HG02759 (cell line): ENCODE measurements around the gene RBM33.
"Not testable (repeated sequence)": the region's sequence is repeated elsewhere in the genome, so short reads cannot be mapped to it uniquely, and the experiment has no call there.

Experiments used
- ATAC-seq: cut with Tn5 transposase; IDR thresholded peaks from one replicate; pipeline ENCODE4 v1.9.1; 2021; ENCODE audit warnings: mild to moderate bottlenecking, moderate library complexity; ENCODE audit not compliant: unreplicated experiment

Gene RBM33

DNA sequence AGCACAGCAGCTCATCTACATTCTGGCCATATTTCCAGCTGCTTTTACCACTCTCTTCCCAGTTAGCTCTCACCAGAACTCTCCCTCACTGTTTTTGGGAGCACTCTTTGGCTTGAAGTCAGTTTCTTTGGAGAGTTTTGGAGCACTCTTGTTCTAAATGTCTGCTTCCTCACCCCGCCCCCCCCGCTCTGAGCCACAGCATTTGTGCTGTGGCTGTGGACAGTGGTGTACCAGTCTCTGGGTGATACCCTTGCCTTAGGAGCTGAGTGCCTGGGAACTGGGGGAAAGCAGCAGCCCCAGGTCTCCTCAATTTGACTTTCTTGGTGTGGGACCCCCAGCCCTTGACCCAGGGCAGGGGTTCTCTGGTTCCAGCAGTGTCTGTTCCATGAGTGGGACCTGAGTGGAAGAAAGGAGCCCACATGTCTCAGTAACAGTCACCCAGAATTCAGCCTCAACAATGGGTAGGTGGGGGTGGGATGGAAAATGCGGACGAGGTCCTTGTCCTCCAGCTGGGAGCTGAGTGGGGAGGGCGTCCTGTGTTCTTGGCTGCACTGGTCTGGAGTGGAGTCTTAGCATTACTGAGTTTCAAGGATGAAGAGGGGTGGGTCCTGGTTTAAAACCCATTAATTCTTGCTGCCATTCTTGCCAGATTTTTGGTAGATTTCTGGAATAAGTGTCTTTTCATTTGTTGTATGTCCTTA is 18.0 kb downstream of the RBM33 start:
- ATAC-seq = no peak

DNA sequence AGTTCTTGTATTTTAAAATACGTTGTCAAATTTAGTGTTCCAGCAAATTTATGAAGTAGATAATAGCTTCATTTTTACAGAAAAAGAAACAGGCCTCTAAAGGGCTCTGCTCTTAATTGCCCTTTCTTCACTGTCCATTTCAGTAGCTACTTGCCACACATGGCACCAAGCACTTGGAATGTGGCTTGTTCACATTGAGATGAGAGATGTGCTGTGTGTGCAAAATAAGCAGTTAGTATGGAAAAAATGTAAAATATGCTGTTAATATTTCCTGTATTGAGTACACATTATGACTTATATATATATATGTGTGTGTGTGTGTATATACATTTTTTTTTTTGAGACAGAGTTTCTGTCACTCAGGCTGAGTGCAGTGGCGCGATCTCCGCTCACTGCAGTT is 19.5 kb downstream of the RBM33 start:
- no peak for ATAC-seq

DNA sequence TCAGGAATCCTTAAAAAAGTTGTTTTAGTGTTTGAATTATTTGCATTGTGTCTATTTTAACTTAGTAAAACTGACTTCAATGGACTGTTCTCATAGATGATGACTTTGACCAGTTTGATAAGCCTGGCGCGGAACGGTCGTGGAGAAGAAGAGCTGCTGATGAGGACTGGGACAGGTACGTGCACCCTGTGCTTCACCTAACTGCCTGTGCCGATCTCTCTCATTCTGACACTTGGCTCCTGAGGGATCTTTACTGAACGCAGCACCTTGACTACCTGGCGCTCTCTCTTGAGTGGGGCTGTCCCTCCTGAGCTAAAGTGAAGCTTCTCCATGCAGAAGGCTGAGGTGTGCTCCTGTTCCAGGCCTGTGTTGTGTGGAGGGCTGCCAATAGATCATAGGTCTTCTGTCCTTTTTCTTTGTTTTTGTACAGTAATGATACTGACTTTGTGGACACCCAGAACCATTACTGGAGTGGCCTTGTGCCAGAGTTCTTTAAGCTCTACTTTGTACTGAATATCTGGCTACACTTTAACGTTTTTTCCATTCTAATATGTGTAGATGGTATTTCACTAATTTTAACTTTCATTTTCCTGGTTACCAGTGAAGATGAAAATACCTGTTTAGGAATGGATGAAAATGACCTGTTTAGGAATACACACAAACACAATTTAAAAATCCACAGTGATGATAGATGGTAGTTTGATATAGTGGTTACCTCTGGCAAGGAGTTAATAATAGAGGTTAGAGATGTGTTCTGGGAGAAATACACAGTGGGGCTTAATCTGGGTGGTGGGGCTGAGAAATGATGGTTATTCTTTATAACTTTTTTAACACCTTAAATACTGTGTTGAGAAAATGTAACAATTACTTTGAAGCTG is 20.9 kb downstream of the RBM33 start:
- ATAC-seq = no peak

GRCh38 chr7:155665957-155666287 is 21.5 kb downstream of the RBM33 start:
- ATAC-seq = no peak

DNA sequence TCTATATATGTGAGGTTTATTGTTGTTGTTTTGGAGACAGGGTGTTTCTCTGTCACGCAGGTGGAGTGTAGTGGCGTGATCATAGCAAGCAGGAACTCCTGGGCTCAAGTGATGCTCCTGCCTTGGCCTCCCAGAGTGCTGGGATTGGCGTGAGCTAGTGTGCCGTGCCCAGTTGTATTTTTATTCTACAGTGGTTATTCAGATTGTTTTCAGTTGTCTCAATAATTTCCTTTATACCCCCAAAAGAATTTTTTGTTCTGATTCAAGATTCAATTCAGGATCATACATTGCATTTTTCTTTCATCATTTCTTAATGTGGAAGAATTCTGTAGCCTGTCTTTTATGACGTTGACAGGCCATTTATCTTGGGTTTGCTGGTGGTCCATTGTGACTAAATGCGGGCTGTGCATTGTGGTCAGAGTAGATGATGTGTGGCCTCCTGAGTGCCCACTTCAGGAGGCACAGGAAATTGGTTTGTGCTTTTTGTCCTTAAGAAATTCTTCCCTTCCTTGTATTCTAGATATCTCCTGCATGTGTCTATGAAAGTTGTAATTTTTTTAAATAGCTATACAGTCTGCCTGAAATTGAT is 22.9 kb downstream of the RBM33 start:
- no peak for ATAC-seq

DNA sequence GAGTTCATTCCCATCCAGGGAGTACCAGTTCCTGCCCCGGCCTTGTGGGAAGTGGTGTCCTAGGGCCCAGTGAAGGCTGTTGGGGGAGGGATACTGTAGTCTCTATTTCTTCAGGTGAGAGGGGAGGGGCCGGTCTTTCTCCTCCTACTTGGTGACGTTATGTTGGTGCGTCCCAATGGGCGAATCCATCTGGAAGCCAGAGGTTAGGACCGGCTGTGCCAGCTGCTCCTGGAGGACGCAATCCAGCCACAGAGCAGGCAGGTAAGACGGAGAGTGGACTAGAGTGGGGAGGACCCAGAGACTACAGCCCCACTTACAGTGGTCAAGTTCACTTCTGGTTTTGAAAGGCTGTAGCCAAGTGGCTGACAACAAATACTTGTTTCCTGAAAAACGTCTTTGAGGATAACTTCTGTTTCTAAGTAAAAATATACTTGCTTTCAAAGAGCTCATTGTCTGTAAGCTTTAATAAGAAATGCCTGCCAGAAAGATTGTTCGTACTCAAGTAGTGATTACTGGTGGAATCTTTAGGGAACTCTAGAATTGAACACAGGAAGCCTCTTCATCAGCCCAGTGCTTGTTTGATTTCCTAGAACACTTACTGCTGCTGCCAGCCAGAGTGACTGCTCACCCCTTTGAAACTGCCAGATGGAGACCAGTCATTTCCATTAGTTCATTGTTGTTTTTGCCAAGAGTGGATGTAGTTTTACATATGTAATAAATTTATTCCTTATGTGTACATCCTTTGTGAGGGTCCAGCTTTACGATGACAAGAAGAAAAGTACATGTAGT is 25.4 kb downstream of the RBM33 start:
- ATAC-seq = no peak

GRCh38 chr7:155670521-155670920 is 26.1 kb downstream of the RBM33 start:
- ATAC-seq = no peak

- no peak for ATAC-seq
These were observed 30.1 kb downstream of the RBM33 start for GRCh38 chr7:155674556-155674955.

DNA sequence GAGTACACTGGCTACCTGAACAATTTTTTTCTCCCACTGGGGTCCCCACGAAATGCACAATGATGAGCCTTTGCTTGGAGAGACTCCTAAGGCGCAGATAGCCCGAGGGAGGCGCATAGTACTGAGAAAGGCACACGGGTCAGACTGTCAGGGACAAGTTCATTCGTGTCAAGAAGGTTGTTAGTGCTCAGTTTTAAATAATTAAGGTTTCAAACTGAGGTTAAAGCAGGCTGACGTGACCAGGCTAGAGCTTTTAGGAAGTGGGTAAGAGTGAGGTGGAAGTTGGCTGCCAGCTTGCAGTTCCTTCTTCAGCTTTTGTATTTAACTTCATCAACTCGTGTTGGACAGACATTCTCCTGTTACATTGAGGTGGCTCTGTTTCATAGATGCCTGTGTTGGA is 31.6 kb downstream of the RBM33 start:
- ATAC-seq = peak; percentile 56

DNA sequence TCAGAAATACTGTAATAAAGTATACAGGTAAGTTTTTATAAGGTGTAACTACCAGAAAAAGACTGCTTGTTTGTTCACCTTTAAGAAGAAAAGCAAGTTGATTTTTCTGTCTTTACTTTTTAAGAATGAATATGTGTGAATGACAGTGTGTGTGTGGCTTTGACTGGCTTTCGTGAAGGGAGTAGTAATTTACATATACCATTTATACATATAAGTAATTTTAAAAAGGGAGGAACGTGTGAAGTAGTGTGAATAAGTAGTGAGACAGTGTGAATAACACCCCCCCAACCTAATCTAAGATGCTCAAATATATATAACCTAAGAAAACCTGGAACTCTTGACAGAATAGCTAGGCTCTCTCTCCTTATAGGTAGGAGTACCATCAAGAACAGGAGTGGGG is 33.2 kb downstream of the RBM33 start:
- ATAC-seq = no peak

- ATAC-seq = no peak
These were observed 35.7 kb downstream of the RBM33 start for GRCh38 chr7:155680124-155680523.

- ATAC-seq = no peak
These were observed 36.4 kb downstream of the RBM33 start for GRCh38 chr7:155680864-155681263.

DNA sequence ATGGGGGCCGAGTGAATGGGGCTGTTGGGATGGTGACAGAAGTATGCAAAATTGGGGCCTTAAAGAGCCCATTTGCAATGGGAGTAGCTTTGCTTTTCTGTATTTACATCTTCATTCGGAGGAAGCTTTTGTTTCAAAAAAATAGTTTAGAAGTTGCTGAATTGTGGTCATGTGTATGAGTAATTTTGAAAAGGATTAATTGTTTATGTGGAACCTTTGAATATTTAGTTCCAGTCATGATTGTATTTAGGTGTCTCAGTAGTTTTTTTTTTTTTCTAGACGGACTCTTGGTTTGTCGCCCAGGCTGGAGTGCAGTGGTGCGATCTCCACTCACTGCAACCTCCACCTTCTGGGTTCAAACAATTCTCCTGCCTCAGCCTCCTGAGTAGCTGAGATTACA is 37.2 kb downstream of the RBM33 start:
- no peak for ATAC-seq

- ATAC-seq = no peak
These were observed 38.0 kb downstream of the RBM33 start for GRCh38 chr7:155682484-155682883.

GRCh38 chr7:155683098-155683497 is 38.6 kb downstream of the RBM33 start:
- no peak for ATAC-seq

DNA sequence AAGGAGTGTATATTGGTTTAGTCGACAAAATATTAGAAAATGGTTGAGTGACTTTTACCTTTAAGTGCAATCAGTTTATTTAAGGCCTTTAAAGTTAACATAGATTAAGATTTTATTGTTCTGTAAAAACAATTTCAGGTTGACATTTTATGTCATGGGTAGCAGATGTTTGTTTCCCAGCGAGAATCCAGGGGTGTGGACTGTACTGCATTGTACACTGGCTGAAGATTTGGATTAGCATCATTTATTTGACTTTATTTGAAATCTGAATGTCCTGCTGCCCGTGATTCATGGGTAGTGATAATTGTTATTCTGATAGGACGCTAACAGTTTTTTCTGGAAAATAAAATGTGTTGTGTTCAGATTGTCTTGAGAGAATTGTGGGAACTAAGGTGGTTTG is 39.3 kb downstream of the RBM33 start:
- ATAC-seq = no peak

- ATAC-seq = no peak
These were observed 40.1 kb downstream of the RBM33 start for GRCh38 chr7:155684543-155684942.

DNA sequence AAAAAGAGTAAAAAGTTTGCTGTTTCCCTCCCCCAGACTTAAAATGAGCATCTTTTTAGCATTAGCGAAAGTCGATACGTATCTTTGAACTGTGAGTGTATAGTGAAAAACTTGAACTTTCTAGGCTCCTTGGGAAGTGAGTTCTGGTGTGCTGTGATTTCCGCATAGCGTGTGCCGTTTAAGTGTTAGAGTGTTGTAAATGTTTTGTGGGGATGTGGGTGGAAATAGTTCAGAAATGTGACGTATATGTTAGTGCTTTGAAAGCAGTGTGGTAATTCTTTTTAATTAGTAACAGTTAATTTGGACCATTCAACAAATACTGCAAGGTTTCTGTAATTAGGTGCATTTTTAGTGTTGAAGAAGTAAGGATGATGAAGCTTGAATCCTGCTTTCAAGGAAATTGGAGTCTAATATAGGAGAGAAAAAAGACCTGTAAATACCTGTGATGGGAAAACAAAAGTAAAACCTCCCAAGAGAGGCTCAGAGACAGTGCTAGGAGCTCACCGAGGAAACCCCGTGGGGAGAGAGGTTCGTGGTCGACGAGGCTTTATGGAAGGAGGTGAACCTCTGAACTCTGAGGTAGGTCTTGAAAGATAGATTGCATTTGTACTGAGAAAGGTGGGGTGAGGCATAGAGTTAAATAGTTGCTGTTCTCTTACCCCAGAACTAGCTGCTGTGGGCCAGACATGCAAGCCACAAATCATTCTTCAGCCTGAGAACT is 40.8 kb downstream of the RBM33 start:
- no peak for ATAC-seq

- no peak for ATAC-seq
These were observed 41.3 kb downstream of the RBM33 start for GRCh38 chr7:155685791-155686160.

DNA sequence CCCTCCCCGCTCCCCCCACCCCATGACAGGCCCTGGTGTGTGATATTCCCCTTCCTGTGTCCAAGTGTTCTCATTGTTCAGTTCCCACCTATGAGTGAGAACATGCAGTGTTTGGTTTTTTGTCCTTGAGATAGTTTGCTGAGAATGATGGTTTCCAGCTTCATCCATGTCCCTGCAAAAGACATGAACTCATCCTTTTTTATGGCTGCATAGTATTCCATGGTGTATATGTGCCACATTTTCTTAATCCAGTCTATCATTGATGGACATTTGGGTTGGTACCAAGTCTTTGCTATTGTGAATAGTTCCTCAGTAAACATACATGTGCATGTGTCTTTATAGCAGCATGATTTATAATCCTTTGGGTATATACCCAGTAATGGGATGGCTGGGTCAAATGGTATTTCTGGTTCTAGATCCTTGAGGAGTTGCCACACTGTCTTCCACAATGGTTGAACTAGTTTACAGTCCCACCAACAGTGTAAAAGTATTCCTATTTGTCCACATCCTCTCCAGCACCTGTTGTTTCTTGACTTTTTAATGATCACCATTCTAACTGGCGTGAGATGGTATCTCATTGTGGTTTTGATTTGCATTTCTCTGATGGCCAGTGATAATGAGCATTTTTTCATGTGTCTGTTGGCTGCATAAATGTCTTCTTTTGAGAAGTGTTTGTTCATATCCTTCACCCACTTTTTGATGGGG is 42.3 kb downstream of the RBM33 start:
- not testable (repeated sequence) for ATAC-seq
